Activated T-helper 17 cell treated with anti-CD3 and anti-CD28 coated beads, Interleukin-2, amount 50 U/mL, for 72 hours (primary cell): ENCODE measurements around the gene GALT. TPM values are rescaled to one million over a fixed set of nuclear protein-coding genes. Genes with fewer than 3 reads are reported as not detected.

Source experiments
- ATAC-seq: fragments of 150-1000 bp; cut with Tn5 transposase; replicated peaks from 2 replicates; pipeline ENCODE4 v1.10.0; 2021; ENCODE audit warnings: mild to moderate bottlenecking, moderate library complexity
- H3K27ac Mint-ChIP-seq: one replicate; pipeline ENCODE4 v1.8.0; 2022; ENCODE audit warnings: mixed read lengths
- H3K27me3 Mint-ChIP-seq: one replicate; pipeline ENCODE4 v1.8.0; 2022; ENCODE audit warnings: mixed read lengths
- H3K36me3 Mint-ChIP-seq: one replicate; pipeline ENCODE4 v1.8.0; 2022; ENCODE audit warnings: low read depth, mild to moderate bottlenecking, mixed read lengths
- H3K4me1 Mint-ChIP-seq: one replicate; pipeline ENCODE4 v1.8.0; 2022; ENCODE audit warnings: mixed read lengths
- H3K4me3 Mint-ChIP-seq: one replicate; pipeline ENCODE4 v1.8.0; 2022; ENCODE audit warnings: mild to moderate bottlenecking, mixed read lengths
- H3K9me3 Mint-ChIP-seq: one replicate; pipeline ENCODE4 v1.8.0; 2022; ENCODE audit warnings: mixed read lengths
- total RNA-seq, 2 donors: library from RNA; stranded (reverse); gene quantifications; one replicate each; pipeline ENCODE4 v1.2.3, GENCODE V29; 2022

The GALT gene
- total RNA-seq, 2 donors from 2014 or later, result 48.3 to 66.7 TPM

DNA sequence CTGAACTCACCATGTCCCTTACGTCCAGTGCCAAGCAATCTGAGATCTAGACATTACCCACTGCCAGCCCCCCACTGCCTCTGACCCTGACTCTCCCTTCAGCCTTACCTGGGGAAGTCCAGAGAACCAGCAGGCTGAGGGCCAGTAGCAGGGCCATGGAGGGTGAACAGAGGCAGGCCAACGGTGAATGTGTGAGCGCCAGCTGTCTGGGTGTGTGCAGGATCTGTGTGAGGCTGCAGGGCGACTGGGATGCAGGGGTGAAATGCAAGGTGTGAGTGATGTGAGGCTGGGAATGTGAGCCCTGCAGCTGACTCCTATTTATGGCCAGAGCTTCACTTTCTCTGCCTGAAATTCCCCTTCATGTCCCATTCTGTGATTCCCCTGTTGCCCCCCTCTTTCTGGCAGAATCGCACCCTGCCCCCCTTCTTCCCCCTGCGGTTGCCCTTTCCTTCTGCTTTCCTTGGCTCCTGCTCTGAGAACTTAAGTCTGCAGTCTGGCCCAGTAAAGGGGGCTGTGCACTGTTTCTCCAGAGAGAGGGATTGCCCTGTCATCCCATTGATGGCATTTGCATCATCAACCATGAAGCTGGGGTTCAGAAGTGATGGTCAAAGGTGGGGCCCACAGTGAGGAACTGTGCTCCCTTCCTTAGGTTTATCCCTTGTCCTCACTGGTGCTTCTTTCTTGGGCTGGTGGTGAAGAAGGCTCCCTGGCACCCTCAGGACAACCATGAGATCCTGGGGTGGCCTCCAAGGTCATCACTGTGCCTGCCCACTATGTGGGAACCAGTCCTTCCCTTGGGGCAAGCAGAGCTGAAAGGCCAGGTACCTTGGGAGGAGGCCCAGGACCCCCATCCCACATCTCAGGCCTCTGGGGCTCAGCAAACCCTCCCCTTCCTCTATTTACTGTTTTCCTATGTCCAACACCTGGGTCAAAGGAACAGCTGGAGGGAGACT is 44.8 kb downstream of the GALT start, which contains the start of gene CCL19:
CCL19 (minus strand) TSS at position 294 of the 953 bp plus-strand sequence; CDS start at position 157, 137 bp downstream.
- no peaks in the 10 kb centered on the region for H3K36me3 Mint-ChIP-seq
- H3K27ac Mint-ChIP-seq, result no peak within 1 kb of the TSS
- H3K9me3 Mint-ChIP-seq, result no peaks in the 10 kb centered on the region
- no peaks in the 10 kb centered on the region for H3K4me1 Mint-ChIP-seq
- no peak for ATAC-seq
- H3K4me3 Mint-ChIP-seq, result no peak within 1 kb of the TSS
- no peaks in the 10 kb centered on the region for H3K27me3 Mint-ChIP-seq

- H3K27me3 Mint-ChIP-seq, result no peaks in the 10 kb centered on the region
- H3K9me3 Mint-ChIP-seq, result no peaks in the 10 kb centered on the region
- no peak overlapping the region for H3K4me3 Mint-ChIP-seq
- ATAC-seq, result no peak
- no peak overlapping the region for H3K27ac Mint-ChIP-seq
- H3K4me1 Mint-ChIP-seq, result no peaks in the 10 kb centered on the region
- H3K36me3 Mint-ChIP-seq, result no peaks in the 10 kb centered on the region
Measured at GRCh38 chr9:34691936-34692315, 45.5 kb downstream of the GALT start.

DNA sequence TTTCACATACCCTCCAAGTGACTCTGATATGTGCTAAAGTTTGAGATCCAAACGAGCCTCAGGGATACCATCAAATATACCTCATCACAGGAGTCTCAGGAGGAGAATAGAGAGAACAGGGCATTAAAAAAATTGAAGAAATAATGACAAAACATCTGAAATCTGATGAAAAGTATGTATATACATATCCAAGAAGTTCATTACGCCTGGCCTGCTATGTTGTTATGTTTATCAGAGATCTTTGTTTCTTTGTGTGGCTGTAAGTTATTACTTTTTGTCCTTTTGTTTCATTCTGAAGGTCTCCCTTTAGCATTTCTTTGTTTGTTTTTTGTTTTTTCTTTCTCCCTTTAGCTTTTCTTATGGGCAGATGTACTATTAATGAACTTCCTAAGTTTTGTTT is 47.1 kb downstream of the GALT start:
- no peak overlapping the region for H3K4me3 Mint-ChIP-seq
- ATAC-seq, result no peak
- no peaks in the 10 kb centered on the region for H3K27me3 Mint-ChIP-seq
- no peaks in the 10 kb centered on the region for H3K9me3 Mint-ChIP-seq
- no peak overlapping the region for H3K27ac Mint-ChIP-seq
- no peaks in the 10 kb centered on the region for H3K4me1 Mint-ChIP-seq
- no peaks in the 10 kb centered on the region for H3K36me3 Mint-ChIP-seq

- Mint-ChIP-seq H3K36me3 (no peaks in the 10 kb centered on the region), H3K27me3 (no peaks in the 10 kb centered on the region), H3K4me3 (no peak overlapping the region), H3K27ac (no peak overlapping the region), H3K9me3 (no peaks in the 10 kb centered on the region), H3K4me1 (no peaks in the 10 kb centered on the region)
- no peak for ATAC-seq
Measured at GRCh38 chr9:34694811-34695210, 48.3 kb downstream of the GALT start.

Other genes starting within 250 kb of the GALT start
- 10 to 100 TPM; 12.5 to 12.9 TPM for gene FAM219A, start 188.1 kb upstream of the GALT start, total RNA-seq
- not detected for gene DNAI1, start 187.9 kb upstream of the GALT start, total RNA-seq
- not detected for gene ENHO, start 123.7 kb upstream of the GALT start, total RNA-seq
- gene CNTFR, start 57.0 kb upstream of the GALT start, total RNA-seq, result not detected
- gene RPP25L, start 34.6 kb upstream of the GALT start, total RNA-seq, result 10 to 100 TPM; 21.3 to 25.8 TPM
- gene DCTN3, start 26.2 kb upstream of the GALT start, total RNA-seq, result 10 to 100 TPM; 78.4 to 96.4 TPM
- gene ARID3C, start 17.6 kb upstream of the GALT start, total RNA-seq, result under 1 TPM; 0.17 to 0.42 TPM
- 10 to 100 TPM; 42.6 to 75.3 TPM for gene SIGMAR1, start 8.9 kb upstream of the GALT start, total RNA-seq
- 10 to 100 TPM; 30.4 to 48.9 TPM for gene IL11RA, start 5.5 kb downstream of the GALT start, total RNA-seq
- gene CCL27, start 16.0 kb downstream of the GALT start, total RNA-seq, result 1 to 10 TPM in 1 of 2 donors, under 1 TPM in 1; 0.78 to 1.6 TPM
- not detected for gene CCL19, start 44.6 kb downstream of the GALT start, total RNA-seq
- gene CCL21, start 63.5 kb downstream of the GALT start, total RNA-seq, result not detected